Fibroblast of skin of scalp (primary cell): ENCODE data around the gene MAP2K7.

ENCODE experiments used
- DNase-seq: peaks from one replicate; pipeline ENCODE4 v3.0.0-alpha.2; 2013

The MAP2K7 gene

DNA sequence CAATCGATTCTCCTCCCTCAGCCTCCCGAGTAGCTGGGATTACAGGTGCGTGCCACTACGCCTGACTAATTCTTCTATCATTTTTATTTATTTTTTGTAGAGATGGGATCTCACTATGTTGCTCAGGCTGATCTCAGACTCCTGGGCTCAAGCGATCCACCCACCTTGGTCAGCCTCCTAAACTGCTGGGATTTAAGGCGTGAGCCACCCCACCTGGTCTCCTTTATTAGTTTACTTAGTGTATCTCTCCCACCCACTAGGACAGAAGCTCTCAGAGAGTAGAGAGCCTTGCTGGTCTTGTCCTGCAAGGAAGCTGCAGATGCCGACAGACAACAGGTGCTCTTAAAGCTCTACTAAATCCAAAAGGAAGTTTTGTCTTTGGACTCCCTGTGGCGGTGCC lies 17.9 kb upstream of the MAP2K7 start:
- DNase-seq: no peak

DNA sequence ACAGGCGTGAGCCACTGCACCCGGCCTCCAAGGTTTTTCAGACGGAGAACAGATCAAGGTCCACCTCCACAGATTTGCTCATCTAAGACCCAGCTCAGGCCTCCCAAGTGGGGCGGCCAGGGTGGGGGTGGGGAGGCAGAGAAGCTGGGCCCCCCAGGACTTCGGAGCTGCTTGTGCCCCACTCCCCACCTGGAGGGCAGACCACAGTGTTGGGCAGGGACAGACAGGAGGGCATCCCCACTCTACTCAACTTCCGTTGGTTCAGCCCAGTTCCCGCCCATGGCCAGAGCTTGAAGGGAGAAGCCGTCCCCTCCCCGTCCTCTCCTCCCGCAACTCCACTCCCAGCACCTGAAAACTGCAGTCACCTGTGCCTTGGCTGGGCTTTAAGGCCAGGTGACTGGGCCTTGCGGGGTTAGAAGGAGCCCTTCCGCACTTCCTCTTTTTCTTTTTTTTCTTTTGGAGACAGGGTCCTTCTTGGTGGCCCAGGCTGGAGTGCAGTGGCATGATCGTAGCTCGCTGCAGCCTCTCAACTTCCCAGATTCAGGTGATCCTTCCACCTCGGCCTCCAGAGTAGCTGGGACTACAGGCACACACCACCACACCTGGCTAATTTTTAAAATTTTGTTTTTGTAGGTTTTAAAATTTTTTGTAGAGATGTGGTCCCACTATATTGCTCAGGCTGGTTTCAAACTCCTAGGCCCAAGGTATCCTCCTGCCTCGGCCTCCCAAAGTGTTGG lies 16.1 kb upstream of the MAP2K7 start:
- no peak for DNase-seq

DNA sequence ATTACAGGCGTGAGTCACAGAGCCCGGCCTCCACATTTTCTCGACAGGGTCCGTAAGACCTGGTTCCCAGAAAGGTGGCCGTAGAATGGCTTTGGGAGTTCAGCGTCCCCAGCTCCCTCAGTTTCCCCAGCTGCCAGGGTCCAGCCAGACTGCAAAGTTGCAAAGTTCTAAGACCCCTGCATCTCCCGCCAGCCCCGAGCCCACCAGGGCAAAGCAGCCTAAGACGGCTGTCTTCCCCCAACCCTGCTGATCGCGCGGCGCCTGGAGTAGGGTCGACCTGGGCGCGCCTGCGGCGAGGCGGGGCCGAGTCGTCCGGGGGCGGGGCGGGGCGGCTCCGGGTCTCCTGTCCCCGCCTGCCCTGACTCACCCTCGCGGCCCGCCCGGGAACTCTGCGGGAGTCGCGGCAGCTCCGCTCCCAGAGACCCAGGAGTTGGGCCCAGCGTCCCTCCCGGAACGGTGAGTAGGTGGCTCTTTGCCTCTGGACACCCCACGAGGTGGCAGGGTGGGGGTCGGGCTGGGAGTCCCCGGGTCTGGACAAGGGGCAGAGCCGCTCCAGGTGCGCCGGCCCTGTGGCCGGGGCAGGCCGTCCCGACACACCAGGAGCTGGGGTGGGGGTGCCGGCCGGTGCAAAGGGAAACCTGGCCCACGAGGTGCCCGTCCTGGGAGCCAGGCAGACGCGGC lies 15.4 kb upstream of the MAP2K7 start, which contains the start of gene LRRC8E:
TSS of gene LRRC8E (plus strand) at position 366 of the 681 bp plus-strand sequence. CDS start 7,094 bp downstream, outside the sequence.
- peak; percentile 75 for DNase-seq

DNA sequence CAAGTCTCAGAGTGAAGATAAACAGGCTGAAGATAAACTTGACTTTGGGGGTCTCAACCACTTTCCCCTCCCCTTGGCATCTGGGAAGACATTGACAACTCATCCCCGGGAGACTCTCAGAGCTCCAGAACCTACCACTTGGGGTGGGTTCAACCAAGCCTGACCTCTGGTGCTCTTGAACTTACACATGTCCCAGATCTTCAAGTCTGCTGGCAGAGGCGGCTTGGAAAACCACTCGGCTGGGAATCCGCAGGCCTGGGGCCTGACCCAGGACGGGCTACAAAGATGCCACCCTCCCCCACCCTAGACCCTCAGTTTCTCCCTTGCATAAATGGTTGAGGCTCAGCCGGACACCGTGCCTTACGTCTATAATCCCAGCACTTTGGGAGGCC lies 14.9 kb upstream of the MAP2K7 start:
- no peak for DNase-seq

DNA sequence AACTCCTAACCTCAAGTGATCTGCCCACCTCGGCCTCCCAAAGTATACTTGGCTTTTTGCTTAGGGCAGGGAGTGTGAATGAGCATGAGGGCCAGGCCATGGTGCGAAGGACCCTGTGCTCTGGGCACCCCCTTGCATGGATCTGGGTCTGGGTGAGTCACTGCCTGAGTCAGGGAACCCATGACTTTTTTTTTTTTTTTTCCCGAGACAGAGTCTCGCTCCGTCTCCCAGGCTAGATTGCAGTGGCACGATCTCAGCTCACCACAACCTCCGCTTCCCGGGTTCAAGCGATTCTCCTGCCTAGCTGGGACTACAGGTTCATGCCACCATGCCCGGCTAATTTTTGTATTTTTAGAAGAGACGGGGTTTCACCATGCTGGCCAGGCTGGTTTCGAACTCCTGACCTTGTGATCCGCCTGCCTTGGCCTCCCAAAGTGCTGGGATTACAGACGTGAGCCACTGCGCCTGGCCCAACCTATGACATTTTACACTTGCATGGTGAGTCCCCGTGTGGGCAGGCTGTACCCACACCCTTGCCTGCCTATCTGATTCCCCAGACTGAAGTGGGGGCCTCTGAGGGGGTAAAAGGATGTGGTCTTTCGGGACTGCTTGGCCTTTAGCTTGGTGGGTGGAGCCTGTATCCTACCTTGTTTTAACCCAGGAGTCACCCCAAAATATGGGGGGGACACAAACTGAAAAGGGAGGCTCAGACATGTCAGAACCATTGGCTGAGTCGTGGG lies 10.1 kb upstream of the MAP2K7 start:
- DNase-seq: peak; percentile 19

DNA sequence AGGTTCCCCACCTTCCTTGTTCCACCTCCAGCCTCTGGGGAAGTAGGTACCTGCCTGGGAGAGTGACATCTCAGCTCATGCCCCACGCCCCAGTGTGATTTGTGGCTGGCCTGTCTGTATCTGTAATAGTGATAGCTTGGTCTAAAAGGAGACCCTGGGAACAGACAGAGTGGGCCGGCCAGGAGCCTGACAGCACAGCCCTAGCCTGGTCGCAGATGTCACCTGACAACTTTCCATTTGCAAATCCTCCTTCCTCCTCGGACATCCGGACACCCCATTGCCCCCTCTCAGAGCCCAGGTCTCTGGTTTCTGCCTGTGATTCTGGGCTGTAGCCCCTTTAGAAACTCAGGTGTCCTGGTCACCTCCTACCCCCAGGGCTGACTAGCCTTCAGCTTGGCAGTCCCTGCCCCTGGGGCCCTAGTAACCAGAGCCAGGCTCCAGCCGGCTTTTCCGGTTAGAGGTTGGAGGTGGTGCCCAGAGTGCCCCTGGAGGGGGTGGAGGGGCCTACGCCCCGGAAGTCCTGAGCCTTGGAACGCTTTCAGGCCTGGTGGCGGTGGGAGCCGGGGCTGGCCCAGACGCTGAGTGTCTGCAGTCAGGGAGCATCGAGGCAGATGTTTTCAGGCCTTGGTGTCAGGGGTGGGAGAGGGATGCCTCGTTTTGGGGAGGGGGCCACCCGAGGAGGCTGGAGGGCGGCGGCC lies 8.9 kb upstream of the MAP2K7 start:
- DNase-seq: no peak

DNA sequence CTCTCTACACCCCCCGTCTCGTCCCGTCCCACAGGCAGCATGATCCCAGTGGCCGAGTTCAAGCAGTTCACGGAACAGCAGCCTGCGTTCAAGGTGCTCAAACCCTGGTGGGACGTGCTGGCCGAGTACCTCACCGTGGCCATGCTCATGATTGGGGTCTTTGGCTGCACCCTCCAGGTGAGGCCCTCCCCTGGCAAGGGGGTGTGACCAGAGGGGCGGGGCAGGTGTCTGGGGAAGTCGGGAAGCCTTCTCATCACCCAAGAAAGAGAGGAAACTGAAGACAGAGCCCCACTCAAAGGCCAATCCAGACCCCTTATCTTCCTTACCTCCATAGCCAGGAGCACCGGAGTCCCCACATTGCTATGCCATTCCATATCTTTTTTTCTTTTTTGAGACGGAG lies 8.1 kb upstream of the MAP2K7 start:
- no peak for DNase-seq

DNA sequence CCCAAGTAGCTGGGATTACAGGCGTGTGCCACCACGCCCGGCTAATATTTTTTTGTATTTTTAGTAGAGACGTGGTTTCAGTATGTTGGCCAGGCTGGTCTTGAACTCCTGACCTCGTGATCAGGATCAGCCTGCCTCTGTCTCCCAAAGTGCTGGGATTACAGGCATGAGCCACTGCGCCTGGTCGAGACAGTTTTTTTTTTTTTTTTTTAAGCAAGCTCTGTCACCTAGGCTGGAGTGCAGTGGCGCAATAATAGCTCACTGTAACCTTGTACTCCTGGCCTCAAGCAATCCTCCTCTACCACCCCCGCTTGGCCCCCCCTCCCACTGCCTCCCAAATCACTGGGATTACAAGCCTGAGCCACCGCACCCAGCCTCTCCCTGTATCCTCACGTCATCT lies 6.4 kb upstream of the MAP2K7 start:
- no peak for DNase-seq

DNA sequence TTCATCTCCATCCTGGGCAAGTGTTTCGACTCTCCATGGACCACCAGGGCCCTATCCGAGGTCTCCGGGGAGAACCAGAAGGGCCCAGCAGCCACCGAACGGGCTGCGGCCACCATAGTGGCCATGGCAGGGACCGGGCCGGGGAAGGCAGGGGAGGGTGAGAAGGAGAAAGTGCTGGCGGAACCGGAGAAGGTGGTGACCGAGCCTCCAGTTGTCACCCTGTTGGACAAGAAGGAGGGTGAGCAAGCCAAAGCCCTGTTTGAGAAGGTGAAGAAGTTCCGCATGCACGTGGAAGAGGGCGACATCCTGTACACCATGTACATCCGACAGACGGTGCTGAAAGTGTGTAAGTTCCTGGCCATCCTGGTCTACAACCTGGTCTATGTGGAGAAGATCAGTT lies 4.7 kb upstream of the MAP2K7 start:
- DNase-seq: no peak

DNA sequence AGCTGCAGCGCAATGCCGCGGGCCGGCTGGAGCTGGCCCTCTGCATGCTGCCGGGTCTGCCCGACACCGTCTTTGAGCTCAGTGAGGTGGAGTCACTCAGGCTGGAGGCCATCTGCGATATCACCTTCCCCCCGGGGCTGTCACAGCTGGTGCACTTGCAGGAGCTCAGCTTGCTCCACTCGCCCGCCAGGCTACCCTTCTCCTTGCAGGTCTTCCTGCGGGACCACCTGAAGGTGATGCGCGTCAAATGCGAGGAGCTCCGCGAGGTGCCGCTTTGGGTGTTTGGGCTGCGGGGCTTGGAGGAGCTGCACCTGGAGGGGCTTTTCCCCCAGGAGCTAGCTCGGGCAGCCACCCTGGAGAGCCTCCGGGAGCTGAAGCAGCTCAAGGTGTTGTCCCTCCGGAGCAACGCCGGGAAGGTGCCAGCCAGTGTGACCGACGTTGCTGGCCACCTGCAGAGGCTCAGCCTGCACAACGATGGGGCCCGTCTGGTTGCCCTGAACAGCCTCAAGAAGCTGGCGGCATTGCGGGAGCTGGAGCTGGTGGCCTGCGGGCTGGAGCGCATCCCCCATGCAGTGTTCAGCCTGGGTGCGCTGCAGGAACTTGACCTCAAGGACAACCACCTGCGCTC lies 3.8 kb upstream of the MAP2K7 start:
- DNase-seq: no peak

DNA sequence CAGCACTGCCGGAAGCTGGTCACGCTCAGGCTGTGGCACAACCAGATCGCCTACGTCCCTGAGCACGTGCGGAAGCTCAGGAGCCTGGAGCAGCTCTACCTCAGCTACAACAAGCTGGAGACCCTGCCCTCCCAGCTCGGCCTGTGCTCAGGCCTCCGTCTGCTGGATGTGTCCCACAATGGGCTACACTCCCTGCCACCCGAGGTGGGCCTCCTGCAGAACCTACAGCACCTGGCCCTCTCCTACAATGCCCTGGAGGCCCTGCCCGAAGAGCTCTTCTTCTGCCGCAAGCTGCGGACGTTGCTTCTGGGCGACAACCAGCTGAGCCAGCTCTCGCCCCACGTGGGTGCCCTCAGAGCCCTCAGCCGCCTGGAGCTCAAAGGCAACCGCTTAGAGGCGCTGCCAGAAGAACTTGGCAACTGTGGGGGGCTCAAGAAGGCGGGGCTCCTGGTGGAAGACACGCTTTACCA lies 3.2 kb upstream of the MAP2K7 start:
- no peak for DNase-seq

DNA sequence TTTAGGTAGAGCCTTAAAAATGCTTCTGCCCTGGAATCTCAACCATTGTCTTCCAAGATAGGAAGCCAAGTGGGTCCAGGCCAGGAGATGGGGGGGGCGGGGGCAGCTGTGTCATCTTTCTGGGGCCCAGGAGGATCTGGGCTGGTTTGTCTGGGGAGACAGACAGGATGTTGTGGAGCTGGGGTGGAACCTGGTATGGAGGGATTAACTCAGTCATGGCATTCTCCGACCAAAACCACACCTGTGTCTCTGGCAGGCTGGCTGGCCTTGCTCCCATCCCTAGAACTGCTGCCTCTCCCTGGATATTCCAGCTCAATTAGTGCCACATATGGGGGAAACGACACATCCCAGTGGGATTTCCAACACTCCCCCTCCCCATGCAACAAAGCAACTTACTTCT lies 2.7 kb upstream of the MAP2K7 start:
- no peak for DNase-seq

DNA sequence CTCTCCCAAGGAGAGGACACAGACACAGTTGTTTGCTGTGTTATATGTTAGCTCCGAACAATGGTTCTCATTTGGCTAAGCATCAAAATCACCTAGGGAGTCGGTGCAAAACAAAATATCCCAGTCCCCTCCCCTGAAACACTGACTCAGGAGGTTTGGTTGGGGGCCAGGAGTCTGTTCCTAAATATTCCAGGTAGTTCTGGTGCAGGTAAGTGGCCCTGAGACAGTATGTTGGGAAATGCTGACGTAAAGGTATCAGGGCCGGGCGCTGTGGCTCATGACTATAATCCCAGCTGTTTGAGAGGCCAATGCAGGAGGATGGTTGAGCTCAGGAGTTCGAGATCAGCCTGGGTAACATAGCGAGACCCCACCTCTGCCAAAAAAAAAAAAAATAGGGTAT lies 2.3 kb upstream of the MAP2K7 start:
- DNase-seq: no peak

DNA sequence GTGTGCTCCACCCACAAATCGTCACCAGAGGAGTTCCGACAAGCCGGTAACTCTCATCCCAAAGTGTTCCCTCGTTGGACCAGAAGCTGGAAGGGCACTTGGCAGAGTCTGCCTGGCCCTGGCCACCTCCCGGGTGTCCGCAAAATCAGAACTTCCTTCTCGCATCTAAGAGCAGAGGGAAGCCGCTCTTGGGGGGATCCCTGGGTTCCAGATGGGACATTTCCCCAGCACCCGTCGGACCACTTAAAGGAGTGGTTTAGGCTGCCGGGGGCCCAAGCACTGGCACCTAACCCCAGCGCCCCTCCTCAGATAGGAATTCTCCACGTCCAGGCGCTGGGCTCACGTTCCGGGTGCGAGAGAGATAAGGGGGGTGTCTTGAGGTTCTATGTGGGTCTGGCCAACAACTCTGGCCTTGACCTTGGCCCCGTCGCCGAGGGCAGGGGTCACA lies 857 bp upstream of the MAP2K7 start:
- DNase-seq: no peak

DNA sequence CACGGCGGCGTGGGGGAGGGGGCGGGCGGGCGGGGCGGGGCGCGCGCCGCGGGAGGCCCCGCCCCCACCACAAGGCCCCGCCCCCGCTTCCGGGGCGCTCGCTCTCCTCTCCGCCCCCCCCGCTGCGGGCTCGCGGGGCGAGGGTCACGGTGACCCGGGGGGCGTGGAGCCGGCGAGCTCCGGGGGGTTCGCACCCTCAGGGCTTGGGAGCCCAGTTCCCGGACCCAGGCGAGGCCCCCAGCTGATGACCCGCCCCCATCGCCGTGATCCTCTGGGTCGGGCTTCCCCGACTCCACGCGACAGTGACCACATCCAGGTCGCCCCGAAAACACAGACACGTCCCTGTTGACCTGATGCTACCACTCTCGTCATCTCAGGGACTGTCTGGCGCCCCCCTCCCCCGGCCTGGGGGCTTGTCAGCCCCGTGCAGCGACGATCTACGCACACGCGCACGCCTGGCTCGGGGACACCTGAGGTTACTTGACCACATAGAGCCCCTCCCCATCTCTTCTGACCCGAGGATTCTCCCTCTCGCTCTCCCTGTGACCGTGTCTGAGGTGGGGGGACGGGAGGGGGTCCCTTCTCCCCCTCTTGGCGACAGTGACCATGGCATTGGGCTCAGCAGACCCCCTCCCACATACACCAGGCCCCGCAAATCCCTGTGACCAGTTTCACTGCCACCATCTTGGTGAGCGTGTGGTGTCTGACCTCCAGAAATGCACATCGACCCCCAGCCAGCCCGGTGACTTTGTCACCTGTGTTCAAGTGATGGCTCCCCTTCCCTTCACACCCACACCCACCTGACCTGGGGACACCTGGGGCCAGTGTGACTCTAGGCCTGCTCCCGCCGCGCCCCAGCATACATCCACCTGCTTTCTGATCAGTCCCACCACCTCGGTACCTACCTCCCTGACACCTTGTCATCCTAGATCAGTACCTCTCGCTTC lies 670 bp downstream of the MAP2K7 start:
- no peak for DNase-seq

DNA sequence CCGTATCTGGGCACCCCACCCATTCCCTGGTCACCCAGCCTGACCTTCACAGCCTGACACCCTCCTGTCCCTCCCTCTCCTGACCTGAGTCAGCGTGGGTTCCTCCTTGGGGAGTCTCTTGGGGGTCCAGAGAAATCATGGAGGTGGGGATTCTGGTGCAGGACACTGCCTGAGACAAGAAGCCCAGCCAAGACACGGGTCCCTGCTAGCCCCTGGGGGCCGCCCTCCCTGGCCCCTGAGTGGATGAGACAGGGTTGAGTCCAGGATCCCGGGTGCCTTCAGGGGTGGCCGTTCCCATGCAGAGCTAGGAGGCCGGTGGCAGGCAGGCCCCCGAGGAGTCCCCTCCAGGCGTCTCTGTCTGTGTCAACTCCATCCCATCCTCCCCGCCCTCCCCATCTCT lies 1.6 kb downstream of the MAP2K7 start:
- no peak for DNase-seq

DNA sequence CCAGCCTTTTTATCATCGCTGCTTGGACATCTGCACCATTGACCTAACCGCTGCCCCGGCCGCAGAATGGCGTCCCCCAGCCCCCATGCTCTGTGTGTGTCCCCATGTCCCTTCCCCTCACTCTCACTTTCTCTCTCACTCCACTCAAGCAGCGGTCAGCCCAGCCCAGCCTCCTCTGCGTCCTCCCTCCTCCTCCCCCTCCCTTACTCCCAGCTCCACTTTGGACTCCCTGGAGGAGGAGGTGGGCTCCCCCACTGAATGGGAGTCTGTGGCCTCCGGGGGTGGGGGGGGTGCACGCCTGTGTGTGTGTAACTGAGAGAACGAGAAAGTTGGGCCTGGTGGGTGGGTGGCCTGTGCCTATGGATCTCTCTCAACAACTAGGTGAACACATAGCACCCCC lies 2.2 kb downstream of the MAP2K7 start:
- no peak for DNase-seq

DNA sequence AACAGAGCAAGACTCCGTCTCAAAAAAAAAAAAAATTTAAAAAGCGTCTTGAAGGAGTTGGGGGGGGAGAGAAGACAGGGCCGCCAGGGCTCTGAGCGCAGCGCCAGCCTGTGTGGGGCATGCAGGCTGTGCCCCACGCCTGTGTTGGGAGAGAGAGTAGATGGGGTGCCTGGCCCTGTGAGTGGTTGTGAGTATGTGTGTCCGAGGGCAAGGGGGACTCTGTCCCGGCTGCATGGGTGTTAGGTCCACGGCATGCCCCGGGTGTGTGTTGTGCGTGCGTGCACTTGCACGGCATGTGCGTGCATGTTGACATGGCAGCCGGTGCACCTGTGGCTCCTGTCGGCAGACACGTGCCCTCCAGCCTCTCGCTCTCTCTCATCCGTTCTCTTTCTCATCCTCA lies 3.4 kb downstream of the MAP2K7 start:
- no peak for DNase-seq

DNA sequence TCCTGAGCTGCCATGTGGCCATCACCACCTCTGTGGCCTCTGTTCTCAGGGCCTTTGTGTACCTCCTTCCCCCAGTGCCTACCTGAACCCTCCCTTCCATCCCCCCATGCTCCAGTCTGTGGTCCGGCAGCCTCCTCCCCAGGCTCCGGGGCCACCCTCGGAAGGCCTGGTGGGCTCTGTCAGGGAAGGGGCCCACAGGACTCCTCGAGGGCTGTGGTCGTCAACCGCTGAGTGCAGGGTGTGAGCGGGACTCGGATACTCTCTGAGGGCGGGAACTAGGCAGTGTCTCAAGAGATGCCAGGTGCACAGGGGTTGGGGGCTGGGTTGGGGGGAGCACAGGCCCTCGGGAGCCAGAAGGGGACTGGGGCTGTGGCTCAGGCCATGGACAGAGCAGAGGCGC lies 3.9 kb downstream of the MAP2K7 start:
- no peak for DNase-seq

DNA sequence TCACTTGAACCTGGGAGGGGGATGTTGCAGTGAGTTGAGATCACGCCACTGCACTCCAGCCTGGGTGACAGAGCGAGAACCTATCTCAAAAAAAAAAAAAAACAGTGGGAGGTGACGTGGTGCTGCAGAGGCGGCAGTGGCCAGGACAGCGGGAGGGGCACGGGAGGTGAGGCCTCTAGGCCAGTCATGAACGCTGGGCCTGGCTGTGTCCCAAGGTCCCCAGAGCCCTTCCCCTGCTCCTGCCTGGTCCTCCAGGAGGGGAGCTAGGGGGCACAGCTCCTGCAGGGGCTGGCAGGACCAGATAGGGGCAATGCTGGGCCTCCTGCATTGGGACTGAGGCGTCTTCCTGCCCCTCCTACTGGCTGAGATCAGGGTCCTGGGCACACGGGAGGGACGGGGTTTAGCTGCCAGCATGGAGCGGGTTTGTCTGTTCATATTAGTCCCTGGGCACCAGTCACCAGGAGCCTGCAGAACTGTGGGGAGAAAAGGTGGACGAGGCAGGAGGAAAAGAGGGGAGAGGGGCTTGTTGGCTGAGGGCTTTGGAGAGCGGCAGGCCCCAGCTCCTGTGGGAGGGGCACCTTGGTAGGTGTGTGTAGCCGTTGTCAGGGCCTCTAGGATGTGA lies 4.5 kb downstream of the MAP2K7 start:
- DNase-seq: no peak
